HG03378 (cell line): ENCODE data around the gene DFFB.

Experiments
- ATAC-seq: cut with Tn5 transposase; IDR thresholded peaks from one replicate; pipeline ENCODE4 v1.9.1; 2021; ENCODE audit warnings: mild to moderate bottlenecking, moderate library complexity; ENCODE audit not compliant: unreplicated experiment

DFFB gene

GRCh38 chr1:3828391-3828790 is 28.9 kb upstream of the DFFB start:
- no peak for ATAC-seq

- no peak for ATAC-seq
Measured at GRCh38 chr1:3831689-3832088, 25.6 kb upstream of the DFFB start.

- ATAC-seq, result no peak
Measured at GRCh38 chr1:3834701-3835100, 22.6 kb upstream of the DFFB start.

DNA sequence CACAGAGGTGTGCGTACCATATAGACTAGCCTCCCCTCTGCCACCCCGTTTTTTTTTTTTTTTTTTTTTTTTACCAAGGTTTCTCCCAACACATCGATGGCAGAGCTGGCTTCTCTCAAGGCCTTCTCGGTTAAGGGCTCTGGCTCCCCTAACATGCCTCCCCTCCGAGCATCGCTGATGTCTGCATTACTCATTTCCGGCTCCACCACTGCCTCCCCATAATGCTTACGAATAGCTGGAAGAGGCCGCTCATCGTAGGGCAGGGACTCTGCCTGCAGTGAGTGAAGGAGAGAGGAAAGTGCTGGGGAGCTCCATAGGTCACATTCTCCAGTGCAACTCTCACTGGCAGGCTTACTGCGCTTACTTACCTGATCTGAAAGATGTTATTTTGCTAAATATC is 20.9 kb upstream of the DFFB start:
- no peak for ATAC-seq

DNA sequence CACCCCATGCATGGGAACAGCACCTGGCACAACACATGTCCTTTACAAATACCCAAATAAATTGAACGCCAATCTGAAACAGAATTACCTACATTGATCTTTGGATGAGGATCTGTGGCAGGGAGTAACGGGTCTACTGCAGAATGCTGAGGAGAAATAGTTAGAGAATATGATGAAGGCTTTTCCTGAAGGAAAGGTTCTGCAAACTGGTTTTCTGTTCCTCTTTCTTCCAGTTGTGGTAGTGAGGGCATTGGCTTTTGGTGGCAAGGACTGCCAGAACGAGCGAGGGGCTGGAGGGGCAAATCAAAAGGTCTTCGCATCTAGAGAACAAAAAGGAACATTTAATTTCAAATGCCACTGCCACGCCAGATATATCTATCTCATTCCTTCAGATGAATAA is 20.1 kb upstream of the DFFB start:
- no peak for ATAC-seq

GRCh38 chr1:3837685-3838084 is 19.6 kb upstream of the DFFB start:
- no peak for ATAC-seq

GRCh38 chr1:3838788-3839187 is 18.5 kb upstream of the DFFB start:
- ATAC-seq, result no peak

DNA sequence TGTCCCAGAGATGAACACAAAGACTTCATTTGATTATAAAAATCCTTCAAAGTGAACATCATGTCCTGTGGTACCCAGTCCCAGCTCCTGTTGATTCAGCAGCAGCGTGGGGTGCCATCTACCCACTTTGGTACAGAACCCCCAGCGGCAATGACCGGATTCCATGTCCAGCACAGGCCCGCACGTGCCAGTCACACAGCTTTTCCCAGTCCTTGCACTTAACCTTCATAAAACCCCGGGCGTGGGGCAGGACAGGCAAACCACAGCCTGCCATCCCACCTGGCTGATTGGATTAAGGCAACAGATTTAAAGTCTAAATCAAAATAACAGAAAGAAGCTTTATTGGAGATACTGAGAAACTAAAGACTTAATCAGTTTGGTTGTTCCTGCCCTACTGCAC is 15.8 kb upstream of the DFFB start:
- ATAC-seq, result no peak

GRCh38 chr1:3842912-3843311 is 14.4 kb upstream of the DFFB start:
- no peak for ATAC-seq

- ATAC-seq, result no peak
Measured at GRCh38 chr1:3846541-3846940, 10.7 kb upstream of the DFFB start.

DNA sequence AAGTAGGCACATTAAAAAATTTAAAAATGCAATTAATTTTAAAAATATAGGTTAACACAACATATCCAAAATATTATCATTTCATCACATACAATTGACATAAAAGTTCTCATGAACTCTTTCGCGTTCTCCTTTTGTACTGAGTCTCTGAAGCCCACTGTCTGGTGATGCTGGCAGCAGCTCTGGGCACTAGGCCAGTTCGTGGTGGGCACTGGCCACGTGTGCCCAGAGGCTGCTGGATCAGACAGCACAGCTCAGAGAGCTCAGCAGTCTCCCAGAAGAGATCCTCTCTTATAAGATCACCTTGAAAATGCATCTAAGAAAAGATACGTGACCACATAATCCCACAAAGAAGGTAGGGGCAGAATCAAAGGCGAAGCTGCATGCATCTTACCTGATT is 10.2 kb upstream of the DFFB start:
- no peak for ATAC-seq

DNA sequence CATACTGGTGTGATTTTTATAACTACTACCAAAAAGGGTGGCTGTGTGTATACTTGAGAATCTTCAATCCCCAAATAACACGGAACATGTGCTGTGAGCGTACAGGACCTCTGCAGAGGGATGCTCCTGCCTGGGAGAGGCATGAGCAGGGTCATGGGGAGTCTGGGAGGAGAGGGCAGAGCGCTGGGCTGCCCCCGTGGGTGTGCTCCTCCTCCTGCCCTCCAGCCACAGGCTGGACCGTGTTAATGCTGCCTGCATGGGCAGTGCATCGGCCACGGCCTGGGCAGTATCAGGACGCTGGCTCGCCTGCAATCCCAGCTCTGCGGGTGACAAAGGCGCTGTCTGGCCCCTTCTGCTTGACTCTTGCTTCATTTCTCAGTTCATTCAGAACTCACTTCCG is 6.4 kb upstream of the DFFB start:
- no peak for ATAC-seq

DNA sequence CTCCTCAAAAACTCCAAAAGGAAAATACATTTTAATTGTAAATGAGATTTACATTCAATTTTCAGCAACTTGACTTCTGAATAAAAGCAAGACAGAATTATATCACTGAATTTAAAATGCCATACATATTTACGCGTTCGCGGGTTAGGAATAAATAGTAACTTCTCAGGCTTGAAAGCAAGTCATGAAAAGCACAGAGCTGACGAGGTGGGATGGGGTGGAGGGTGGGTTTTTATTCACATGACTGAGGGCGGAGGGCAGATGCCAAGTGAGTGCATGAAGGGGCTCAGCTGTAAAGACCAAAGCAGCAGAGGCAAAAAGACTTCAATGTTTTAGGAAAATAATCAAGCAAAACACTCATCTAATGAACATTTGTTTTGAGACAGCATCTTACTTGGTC is 6.0 kb upstream of the DFFB start:
- ATAC-seq, result no peak

DNA sequence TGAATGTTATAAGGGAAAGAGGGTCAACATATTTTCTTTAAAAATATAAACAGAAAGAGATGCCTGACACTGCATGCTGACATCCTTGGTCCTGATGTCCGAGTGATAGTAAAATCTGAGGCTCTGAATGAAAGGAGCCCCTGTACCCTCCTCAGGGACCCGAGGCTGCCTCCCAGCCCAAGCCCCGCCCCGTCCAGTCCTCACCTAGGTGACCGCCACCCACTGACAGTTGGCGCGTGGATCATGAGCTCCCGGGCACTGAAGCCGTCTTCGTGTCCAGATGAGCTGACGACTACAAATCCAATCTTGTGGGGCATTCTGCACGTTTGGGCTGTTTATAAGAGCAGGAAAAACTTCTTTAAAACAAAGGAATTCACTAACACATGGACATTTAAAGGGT is 5.2 kb upstream of the DFFB start:
- ATAC-seq, result no peak

DNA sequence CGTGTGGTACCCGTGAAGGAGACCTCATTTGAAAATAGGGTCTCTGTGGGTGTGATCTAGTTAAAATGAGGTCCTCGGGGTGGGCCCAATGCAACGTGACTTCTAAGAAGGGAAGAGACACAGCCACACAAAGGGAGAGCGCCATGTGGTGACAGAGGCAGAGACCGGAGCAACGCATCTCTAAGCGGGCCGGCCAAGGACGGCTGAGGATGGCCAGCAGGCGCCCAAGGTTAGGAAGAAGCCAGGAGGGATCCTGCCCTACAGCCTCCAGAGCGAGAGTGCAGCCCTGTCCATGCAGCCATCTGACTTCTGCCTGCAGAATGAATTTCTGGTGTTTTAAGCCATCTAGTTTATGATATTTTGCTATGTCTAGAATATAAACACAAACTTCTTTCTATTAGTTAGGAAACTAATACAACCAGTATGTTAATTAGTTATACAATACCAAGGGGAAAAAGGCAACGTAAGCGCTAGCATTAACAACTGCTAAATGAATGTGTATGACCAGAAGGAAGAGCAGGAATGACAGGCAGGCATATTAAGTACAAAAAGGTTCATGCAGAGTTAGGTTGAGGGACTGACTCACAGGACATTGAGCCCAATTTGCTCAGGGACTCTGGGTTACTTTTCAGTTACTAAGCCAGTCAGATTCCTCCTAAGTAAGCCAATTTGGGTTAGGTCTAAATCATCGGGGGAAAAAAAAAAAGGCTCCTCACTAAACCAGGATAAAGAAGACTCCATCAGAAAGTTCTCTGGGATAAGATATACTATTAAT is 4.4 kb upstream of the DFFB start:
- ATAC-seq, result no peak

GRCh38 chr1:3857791-3858129 is 484 bp downstream of the DFFB start:
- no peak for ATAC-seq

GRCh38 chr1:3858231-3858981 is 1.1 kb downstream of the DFFB start:
- ATAC-seq, result no peak

GRCh38 chr1:3863231-3863935 is 6.1 kb downstream of the DFFB start:
- ATAC-seq, result no peak

GRCh38 chr1:3864884-3865283 is 7.6 kb downstream of the DFFB start:
- ATAC-seq, result no peak

DNA sequence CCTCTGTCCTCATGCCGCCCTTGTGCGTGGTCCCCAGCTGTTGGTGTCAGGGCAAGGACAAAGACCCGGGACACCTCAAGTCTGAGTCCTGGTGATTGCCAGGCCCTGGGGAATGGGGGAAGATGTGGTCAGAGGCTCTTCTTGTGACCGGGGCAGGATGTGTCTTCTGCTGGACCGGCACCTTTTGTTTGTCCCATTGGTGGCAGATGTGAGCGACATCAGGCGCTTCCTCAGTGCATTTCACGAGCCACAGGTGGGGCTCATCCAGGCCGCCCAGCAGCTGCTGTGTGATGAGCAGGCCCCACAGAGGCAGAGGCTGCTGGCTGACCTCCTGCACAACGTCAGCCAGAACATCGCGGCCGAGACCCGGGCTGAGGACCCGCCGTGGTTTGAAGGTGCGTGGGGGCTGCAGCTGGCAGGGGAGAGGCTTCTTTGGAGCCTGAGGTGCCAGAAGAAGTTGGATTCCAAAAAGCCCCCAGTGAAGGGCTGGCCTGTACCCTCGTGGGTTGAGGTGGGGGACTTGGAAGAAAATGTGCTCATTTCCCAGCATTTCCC is 8.4 kb downstream of the DFFB start:
- ATAC-seq, result no peak

DNA sequence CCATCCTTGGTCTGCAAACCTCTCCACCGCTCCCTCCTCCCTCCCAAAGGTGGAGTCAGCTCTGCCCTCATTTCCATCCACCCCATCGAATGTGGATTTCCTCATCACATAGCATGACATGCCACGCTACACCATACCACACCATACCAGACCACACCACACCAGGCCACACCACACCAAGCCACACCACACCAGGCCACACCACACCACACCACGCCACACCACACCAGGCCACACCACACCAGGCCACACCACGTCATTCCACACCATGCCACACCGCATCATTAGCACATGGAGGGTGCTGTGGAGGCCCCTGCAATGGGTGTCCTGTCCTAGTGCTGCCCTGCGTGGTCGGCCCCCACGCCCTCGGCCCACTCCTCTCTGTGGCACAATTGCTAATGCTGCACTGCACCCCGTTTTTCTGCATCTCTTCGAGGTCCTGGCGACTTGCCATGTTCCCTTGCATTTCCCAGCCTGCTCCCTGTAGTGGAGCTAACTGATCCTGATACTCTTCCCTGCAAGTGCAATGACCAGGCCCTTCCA is 11.3 kb downstream of the DFFB start:
- no peak for ATAC-seq
